Natural killer cell (primary cell): ENCODE data around the gene NAB1. TPM values are rescaled to one million over a fixed set of nuclear protein-coding genes. Genes with fewer than 3 reads are reported as not detected.

ENCODE experiments used
- ATAC-seq, 3 donors: fragments of 150-1000 bp in 2 of 3; fragments of 200-7000 bp in 1 of 3; cut with Tn5 transposase; 1 replicate in 1 of 3; 2 replicates in 2 of 3; pipeline ENCODE4 v1.10.0; 2021; ENCODE audit warnings: mild to moderate bottlenecking in 2 of 3, moderate library complexity in 2 of 3
- DNase-seq, 2 donors: peaks; one replicate each; pipeline versions ENCODE4 v3.0.0 to v3.0.0-alpha.2; 2013 to 2021; ENCODE audit warnings: mixed read lengths in 1 of 2
- H3K27ac ChIP-seq: one replicate; pipeline ENCODE4 v1.5.1; 2013; ENCODE audit warnings: mild to moderate bottlenecking, low read length
- H3K27me3 ChIP-seq: one replicate; pipeline ENCODE4 v1.6.1; 2013; ENCODE audit warnings: low read length; ENCODE audit not compliant: control insufficient read depth, insufficient read depth
- H3K36me3 ChIP-seq: one replicate; pipeline ENCODE4 v1.6.1; 2013; ENCODE audit warnings: low read length; ENCODE audit not compliant: control insufficient read depth, insufficient read depth
- H3K4me1 ChIP-seq: one replicate; pipeline ENCODE4 v1.6.1; 2013; ENCODE audit warnings: low read length; ENCODE audit not compliant: control insufficient read depth, insufficient read depth
- H3K4me3 ChIP-seq: one replicate; pipeline ENCODE4 v1.5.1; 2013; ENCODE audit warnings: low read length
- H3K9me3 ChIP-seq: one replicate; pipeline ENCODE4 v1.6.1; 2013; ENCODE audit warnings: low read length; ENCODE audit not compliant: control insufficient read depth, insufficient read depth
- H3K27ac Mint-ChIP-seq, 2 donors: one replicate each; pipeline ENCODE4 v1.8.0; 2022; ENCODE audit warnings: mild to moderate bottlenecking in 2 of 2, mixed read lengths in 2 of 2, moderate library complexity in 1 of 2
- H3K27me3 Mint-ChIP-seq, 2 donors: one replicate each; pipeline ENCODE4 v1.8.0; 2022; ENCODE audit warnings: low read depth in 2 of 2, mixed read lengths in 2 of 2
- H3K36me3 Mint-ChIP-seq: one replicate; pipeline ENCODE4 v1.8.0; 2022; ENCODE audit warnings: mixed read lengths
- H3K4me1 Mint-ChIP-seq, 2 donors: one replicate each; pipeline ENCODE4 v1.8.0; 2022; ENCODE audit warnings: mixed read lengths in 2 of 2
- H3K4me3 Mint-ChIP-seq: one replicate; pipeline ENCODE4 v1.8.0; 2022; ENCODE audit warnings: mild to moderate bottlenecking, moderate library complexity, mixed read lengths
- H3K9me3 Mint-ChIP-seq, 2 donors: one replicate each; pipeline ENCODE4 v1.8.0; 2022; ENCODE audit warnings: mixed read lengths in 2 of 2
- CTCF ChIP-seq: fragments of 200-600 bp; IDR thresholded peaks from one replicate; pipeline ENCODE4 v1.8.0; 2022; ENCODE audit warnings: antibody characterized with exemption
- WGBS: methylation state at CpG from one replicate; pipeline ENCODE4 v1.1.7; 2013; ENCODE audit warnings: missing lambda C conversion rate; ENCODE audit not compliant: insufficient coverage; 5-methylcytosine and 5-hydroxymethylcytosine counted together
- intact Hi-C: fragments of 100-400 bp; cut with micrococcal nuclease; formaldehyde crosslinking; loops from one replicate; pipeline ENCODE4 v1.14.2; 2022
- total RNA-seq, 4 donors: library from RNA; stranded (reverse); fragments of 120-200 nt in 1 of 4; gene quantifications; one replicate each; pipeline versions ENCODE4 v1.2.3 to v1.2.4, GENCODE V29; 2013 to 2022

NAB1 gene
- total RNA-seq, 3 donors from 2014 or later (not counting 1 experiment from before 2014, with no cell fraction given) = 31.2 to 42.0 (median 37.8) TPM

GRCh38 chr2:190679391-190679790 is 30.5 kb downstream of the NAB1 start:
- no peaks in the 10 kb centered on the region for H3K27me3 ChIP-seq
- no peaks in the 10 kb centered on the region for H3K9me3 ChIP-seq
- no peak overlapping the region for H3K4me3 ChIP-seq
- peaks cover 4% of the 10 kb centered on the region for H3K36me3 ChIP-seq
- WGBS = no CpG with 5 or more reads among the region's 1 CpG
- intact Hi-C loops = no loop called here
- no peak overlapping the region for H3K4me3 Mint-ChIP-seq
- H3K4me1 ChIP-seq = peaks cover 3% of the 10 kb centered on the region
- no peak overlapping the region for H3K27ac ChIP-seq
- no peaks in the 10 kb centered on the region for H3K27me3 Mint-ChIP-seq
- peak overlapping the region in 1 of 2 donors; percentile 78 for H3K27ac Mint-ChIP-seq
- peaks cover 10 to 21% of the 10 kb centered on the region in 2 donors for H3K4me1 Mint-ChIP-seq
- TF ChIP-seq CTCF = no peak
- H3K9me3 Mint-ChIP-seq = no peaks in the 10 kb centered on the region
- DNase-seq = no peak
- H3K36me3 Mint-ChIP-seq = peaks cover 4% of the 10 kb centered on the region
- no peak for ATAC-seq

- Histone ChIP-seq H3K4me1 (peaks cover 3% of the 10 kb centered on the region), H3K27me3 (no peaks in the 10 kb centered on the region), H3K27ac (no peak overlapping the region), H3K36me3 (peaks cover 4% of the 10 kb centered on the region), H3K9me3 (no peaks in the 10 kb centered on the region), H3K4me3 (no peak overlapping the region)
- WGBS = 78% methylated on average over 11 of the region's 12 CpGs
- Mint-ChIP-seq H3K4me1 (peaks cover 10 to 21% of the 10 kb centered on the region in 2 donors), H3K27ac (peak overlapping the region; percentile 64 to 78), H3K27me3 (no peaks in the 10 kb centered on the region), H3K36me3 (no peaks in the 10 kb centered on the region), H3K4me3 (no peak overlapping the region), H3K9me3 (no peaks in the 10 kb centered on the region)
- peak; percentile 60 for TF ChIP-seq CTCF
- ATAC-seq (peak; percentile 88 to 99 (median 97)), DNase-seq (peak; percentile 54 to 82)
- intact Hi-C loops = loop anchor here (1.0 to 10.0 kb wide), 2 partner anchors 45 to 297 kb away; no protein-coding TSS in a partner anchor
These were observed 31.1 kb downstream of the NAB1 start for GRCh38 chr2:190679813-190680591.

GRCh38 chr2:190682168-190682567 is 33.3 kb downstream of the NAB1 start:
- Mint-ChIP-seq H3K27me3 (no peaks in the 10 kb centered on the region), H3K4me3 (no peak overlapping the region), H3K9me3 (no peaks in the 10 kb centered on the region), H3K36me3 (no peaks in the 10 kb centered on the region), H3K27ac (peak overlapping the region in 1 of 2 donors; percentile 23), H3K4me1 (peaks cover 10 to 14% of the 10 kb centered on the region in 2 donors)
- Histone ChIP-seq H3K27ac (no peak overlapping the region), H3K36me3 (peaks cover 8% of the 10 kb centered on the region), H3K4me1 (peaks cover 3% of the 10 kb centered on the region), H3K4me3 (no peak overlapping the region), H3K27me3 (no peaks in the 10 kb centered on the region), H3K9me3 (no peaks in the 10 kb centered on the region)
- no peak for TF ChIP-seq CTCF
- DNase-seq (no peak), ATAC-seq (no peak)
- intact Hi-C loops = loop anchor here (10.0 kb wide), 1 partner anchor 47 kb away; no protein-coding TSS in a partner anchor
- WGBS = 96% methylated on average over 4 of the region's 5 CpGs
